CMK (cell line): ENCODE measurements around the gene ADAMTS14.
"Not testable (repeated sequence)": the region's sequence is repeated elsewhere in the genome, so short reads cannot be mapped to it uniquely, and the experiment has no call there.

Experiments used
- DNase-seq: peaks from one replicate; pipeline ENCODE4 v3.0.0-alpha.2; 2010; ENCODE audit warnings: low read depth

ADAMTS14 gene

DNA sequence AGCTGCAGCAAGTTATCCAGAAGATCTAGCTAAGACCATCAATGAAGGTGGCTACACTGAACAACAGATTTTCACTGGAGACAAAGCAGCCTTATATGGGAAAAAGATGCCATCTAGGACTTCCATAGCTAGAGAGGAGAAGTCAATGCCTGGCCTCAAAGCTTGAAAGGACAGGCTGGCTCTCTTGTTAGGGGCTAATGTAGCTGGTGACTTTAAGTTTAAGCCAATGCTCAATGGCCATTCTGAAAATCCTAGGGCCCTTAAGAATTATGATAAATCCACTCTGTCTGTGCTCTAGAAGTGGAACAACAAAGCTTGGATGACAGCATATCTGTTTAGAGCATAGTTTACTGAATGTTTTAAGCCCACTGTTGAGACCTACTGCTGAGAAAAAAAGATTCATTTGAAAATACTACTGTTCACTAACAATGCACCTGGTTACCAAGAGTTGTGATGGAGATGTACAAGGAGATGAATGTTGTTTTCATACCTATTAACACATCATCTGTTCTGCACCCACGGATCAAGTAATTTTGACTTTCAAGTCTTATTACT is 13.6 kb upstream of the ADAMTS14 start:
- DNase-seq = no peak

DNA sequence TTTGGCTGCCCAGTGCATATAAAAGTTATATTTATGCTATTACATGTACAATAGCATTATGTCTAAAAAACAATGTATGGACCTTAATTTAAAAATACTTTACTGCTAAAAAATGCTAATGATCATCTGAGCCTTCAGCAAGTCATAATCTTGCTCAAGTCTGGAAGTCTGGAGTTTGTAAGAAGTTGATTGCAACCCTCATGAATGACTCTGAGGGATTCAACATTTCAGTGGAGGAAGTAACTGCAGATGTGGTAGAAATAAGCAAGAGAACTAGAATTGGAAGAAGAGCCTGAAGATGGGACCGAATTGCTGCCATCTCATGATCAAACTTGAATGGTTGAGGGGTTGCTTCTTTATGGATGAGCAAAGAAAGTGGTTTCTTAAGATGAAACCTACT is 13.0 kb upstream of the ADAMTS14 start:
- no peak for DNase-seq

DNA sequence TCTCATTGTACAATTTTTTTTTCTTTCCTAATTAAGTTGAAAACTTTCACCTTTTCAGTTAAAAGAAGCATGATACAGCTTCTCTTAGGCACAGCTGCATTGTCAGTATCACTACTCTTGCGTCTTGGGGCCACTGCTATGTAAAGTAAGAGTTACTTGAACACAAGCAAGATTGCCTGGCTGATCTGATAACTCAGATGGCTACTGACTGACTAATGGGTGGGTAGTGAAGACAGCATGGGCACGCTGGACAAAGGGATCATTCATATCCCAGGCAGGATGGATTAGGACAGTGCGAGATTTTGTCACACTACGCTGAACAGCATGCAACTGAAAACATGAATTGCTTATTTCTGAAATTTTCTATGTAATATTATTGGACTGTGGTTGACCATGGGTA is 11.6 kb upstream of the ADAMTS14 start:
- no peak for DNase-seq

DNA sequence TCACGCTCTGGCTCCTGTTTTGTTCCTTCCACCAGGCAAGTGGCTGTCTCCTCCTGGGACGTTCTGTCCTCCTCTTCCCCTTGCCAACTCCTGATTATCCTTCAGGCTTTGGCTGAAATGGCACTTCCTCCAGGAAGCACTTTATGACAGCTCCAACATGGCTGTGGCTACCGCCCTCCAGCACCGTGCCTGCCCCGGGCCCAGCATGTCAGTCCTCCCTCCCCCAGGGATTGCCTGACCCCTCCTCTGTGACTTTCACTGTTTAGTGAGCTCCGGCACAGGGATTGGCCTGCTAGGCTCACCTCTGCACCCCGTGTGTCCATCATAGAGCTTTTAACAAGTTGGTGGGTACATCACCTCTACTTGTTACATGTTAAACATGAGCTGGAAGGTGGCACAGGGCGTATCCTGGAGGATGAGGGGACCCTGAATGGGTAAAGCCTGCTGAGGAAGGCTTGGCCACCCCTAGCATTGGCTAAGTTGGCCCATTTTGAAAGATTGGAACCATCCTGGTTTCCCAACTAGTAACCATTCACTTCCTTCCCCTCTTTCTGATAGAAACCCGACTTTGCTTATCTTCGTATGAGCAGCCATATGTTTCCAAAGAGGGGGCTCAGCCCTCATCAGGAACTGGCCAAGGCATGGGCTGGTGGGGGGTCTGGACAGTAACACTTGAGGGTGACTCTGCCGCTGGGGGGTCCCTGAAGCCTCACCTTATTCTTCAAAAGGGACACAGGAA is 10.5 kb upstream of the ADAMTS14 start:
- DNase-seq = no peak

DNA sequence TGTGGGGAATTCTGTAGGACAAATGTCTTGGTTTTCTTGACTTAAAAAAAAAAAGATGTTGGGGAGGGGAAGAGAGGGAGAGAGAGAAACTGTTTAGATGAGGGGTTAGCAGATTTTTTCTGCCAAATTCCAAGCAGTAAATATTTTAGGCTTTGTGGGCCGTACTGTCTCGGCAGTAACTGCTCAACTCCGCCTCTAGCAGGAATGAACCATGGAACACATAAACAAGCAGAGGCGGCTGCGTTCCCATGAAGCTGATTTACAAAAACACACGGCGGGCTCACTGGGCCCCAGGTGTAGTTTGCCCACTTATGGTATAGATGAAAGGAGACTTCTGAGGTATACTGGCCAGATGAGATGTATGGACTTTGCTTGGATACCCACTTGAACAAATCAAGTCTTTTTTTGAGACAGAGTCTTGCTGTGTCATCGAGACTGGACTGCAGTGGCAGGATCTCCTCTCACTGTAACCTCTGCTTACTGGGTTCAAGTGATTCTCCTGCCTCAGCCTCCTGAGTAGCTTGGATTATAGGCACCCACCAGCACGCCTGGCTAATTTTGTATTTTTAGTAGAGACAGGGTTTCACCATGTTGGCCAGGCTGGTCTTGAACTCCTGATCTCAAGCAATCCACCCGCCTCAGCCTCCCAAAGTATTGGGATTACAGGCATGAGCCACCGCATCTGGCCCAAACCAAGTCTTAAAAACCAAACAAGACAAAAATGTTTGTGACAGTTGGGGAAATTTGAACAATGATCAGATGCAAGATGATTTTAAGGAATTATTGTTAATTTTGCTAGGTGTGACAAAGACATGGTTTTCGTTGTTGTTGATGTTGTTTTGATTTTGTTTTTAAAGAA is 9.7 kb upstream of the ADAMTS14 start:
- no peak for DNase-seq

DNA sequence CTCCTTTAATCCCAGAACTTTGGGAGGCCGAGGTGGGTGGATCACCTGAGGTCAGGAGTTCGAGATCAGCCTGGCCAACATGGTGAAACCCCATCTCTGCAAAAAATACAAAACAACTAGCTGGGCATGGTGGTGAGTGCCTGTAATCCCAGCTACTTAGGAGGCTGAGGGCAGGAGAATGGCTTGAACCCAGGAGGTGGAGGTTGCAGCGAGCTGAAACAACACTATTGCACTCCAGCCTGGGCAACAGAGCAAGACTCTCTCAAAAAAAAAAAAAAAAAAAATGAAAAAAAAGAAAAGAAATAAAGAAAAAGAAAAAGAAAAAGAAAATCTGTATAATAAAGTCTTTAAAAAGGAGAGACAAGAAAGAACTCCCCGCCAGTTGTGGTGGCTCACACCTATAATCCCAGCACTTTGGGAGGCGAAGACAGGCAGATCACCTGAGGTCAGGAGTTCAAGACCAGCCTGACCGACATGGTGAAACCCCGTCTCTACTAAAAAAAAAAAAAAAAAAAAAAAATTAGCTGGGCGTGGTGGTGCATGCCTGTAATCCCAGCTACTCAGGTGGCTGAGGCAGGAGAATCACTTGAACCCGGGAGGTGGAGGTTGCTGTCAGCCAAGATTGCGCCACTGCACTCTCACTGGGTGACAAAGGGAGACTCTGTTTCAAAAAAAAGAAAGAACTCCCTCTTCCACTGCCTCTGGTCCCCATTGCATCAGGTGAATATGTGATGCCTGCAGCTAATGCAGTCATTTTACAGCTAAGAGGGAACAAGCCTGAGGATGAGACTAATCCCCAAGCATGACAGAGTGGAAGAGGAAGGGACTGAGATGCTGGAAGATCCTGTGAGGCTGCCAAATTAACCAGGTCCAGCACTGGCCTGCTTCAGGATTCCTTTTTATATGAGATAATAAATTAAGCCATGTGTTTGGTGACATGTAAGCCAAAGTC is 8.6 kb upstream of the ADAMTS14 start:
- DNase-seq = not testable (repeated sequence)

DNA sequence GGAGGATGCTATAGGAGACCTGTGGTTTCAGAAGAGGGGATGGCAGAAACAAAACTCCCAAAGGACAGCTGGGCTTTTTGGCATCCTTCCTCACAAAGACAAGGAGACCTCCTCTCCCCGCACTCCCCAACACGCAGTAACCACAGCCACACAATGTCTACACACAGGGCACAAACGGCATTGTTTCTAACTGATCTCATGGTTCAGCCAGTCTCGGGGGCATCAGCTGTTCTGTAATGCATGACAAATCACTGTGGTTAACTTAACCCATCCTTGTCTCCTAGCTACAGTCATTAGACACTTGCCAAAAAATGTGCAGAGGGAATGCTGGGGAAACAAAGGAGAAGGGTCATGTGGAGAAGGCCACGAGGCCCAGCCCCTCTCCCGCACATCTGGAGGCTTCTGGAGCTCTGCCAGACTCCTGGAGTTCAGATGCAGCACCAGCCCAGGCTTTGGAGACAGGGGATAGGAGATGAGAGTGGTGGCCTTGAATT is 7.6 kb upstream of the ADAMTS14 start:
- DNase-seq = no peak

DNA sequence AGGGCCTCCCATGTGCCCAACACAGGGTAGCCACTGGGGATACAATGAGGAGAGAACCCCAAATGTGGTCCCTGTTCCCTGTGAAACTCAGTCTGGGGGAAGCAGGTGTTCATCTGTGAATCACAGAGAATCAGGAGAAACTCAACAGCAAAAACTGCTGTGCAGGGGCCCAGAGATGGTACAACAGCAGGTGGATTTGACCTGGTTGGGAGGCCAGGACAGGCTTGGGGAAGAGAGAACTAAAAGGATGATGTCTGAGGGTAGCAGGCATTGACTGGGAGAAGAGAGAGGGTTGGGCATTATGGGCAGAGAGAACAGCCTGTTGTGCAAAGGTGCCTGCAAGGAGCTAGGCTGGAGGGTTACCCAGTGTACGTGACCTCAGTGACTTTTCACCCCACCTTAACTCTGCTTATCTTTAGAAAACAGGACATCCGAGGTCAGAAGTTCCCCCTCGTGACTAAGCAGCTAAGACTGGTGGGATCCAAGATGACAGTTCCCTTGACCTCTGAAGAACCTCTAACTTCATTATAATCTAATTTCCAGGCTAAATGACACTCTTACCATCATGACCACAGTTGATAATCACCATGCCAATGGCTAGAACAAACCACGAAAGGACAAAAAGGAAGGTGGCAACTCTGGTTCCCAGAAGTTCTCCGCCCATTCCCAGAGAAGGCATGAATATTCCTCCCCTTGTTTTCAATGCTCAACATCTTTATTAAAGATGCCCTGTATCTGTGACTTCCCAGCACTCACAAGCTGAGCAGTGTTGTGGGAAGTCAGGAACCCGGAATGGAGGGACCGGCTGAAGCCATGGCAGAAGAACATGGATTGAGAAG is 5.1 kb upstream of the ADAMTS14 start:
- DNase-seq = peak; percentile 99

DNA sequence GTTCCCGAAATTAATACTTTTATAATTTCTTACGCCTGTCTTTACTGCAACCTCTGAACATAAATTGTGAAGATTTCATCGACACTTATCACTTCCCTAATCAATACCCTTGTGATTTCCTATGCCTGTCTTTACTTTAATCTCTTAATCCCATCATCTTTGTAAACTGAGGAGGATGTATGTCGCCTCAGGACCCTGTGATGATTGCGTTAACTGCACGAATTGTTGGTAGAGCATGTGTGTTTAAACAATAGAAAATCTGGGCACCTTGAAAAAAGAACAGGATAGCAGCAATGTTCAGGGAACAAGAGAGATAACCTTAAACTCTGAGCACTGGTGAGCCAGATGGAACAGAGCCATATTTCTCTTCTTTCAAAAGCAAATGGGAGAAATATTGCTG is 4.5 kb upstream of the ADAMTS14 start:
- not testable (repeated sequence) for DNase-seq

DNA sequence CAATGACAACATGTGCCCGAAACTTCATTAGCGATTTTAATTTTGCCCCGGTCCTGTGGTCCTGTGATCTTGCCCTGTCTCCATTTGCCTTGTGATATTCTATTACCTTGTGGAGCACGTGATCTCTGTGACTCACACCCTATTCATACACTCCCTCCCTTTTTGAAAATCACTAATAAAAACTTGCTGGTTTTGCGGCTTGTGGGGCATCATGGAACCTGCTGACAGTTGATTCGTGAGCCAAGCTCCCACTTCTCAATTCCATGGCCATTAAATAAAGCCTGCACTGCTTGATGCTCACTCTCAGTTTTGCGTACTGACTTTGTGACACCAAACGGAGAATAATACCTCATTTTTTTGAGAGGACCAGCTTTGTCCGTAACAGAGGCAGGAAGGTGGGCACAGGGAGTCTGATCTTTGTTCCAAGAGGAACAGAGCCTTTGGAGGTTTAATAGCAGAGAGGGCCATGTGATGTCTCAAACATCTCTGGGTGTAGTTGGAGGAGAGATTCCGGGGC is 3.8 kb upstream of the ADAMTS14 start:
- no peak for DNase-seq

DNA sequence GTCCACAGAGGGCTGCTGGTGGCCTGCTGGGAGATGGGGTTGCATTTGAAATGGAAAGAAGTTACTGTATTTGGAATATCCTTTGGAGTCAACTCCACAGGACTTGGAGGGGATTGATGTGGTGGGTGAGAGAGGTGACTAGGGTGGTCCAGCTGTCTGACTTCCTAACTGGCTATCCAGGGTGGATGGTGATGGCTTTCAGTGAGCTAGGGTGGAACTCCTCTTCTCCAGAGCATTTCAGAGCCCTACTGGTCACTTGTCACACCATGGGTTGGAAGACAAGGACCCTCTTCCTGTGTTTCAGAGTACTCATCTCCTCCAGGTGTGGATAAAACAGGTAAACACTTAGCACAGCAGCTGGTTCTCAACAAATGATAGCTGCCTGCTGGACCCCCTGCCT is 3.3 kb upstream of the ADAMTS14 start:
- no peak for DNase-seq

DNA sequence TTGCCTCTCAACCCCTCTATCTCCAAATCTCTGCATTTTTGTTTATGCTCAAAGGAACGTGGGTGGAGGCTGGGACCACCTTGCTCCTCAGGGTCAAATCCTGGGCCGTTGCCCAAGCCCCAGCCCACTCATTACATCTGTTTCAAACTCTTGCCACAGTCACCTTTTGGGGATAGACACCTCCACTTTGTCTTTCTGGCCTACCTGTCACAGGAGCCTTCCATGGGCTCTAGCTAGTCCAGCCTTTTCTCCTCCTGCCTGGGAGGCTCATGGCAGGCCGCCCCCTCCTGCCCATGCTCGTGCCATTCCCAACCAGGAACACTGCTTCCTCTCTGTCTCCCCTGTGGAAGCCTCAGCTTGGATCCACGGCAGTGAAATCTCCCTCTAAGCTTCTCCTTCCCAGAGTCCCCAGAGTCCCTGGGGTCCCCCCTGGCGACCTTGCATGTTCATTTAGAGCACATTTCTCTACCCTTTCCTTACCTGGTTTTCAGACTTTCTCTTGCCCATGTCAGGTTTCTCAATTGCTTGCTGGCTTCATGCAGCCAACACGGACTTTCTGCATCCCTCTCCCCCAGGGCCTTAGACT is 2.5 kb upstream of the ADAMTS14 start:
- no peak for DNase-seq

DNA sequence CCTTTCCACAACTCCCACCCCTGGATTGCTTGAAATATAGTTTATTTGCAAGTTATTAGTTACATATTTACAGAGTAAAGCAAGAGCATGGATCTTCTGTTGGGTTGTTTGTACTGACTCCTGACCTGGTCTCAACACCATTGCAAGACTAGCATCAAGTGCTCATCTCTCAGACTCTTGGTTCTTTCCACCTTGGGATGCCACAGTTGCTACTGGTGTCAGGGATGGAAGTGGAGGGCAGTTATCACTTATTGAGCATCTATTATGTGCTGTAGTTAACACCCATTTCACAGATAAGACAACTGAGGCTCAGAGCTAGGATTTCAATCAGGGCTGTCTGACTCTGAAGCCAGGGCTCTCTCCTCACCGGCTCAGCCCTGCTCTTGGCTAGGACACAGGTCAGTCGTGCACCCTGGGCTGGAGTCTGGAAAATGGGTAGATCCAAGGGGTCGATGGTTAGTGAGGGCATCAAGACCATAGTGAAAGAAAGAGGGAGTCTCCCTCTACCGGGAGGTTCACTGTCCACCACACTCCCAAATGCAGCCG is 614 bp upstream of the ADAMTS14 start:
- no peak for DNase-seq

DNA sequence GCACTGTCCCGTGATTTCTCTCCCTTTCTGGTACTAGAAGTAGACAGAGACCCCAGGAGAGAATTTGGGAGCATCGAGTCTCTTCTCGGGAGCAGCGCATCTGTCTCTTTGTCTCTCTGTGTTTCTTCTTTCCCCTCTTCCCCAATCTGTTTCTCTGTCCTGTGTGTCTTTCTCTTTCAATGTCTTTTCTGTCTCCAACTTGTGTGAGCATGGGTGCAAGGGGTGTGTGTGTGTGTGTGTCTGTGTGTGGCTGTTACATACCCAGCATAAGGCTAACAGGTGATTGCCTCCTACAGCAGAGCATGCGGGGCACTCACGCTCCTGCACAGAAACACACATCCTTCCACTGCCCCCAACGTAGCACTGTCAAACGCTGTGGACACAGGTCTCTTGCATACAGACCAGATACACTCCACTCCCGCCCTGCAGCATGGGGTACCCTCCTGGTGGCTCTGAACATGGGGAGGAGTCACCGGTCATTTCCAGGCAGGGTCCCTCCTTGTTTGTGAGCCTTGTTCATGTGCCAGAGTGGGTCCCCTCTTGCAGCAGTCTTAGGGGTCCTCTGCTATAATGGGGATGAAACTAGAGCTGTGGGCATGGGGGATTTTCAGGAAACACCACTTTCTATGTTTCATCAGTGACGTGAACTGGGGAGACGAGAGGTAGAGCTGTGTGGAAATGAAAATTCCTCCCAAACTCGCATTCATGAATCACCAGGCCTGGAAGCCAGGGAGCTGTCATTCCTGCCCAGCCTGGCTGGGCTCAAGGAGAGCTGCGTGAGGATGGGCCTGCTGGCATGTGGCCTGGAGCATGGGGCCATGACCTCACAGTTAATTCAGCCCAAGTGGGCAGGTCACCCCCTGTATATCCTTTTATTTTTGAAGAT is 980 bp downstream of the ADAMTS14 start:
- no peak for DNase-seq

DNA sequence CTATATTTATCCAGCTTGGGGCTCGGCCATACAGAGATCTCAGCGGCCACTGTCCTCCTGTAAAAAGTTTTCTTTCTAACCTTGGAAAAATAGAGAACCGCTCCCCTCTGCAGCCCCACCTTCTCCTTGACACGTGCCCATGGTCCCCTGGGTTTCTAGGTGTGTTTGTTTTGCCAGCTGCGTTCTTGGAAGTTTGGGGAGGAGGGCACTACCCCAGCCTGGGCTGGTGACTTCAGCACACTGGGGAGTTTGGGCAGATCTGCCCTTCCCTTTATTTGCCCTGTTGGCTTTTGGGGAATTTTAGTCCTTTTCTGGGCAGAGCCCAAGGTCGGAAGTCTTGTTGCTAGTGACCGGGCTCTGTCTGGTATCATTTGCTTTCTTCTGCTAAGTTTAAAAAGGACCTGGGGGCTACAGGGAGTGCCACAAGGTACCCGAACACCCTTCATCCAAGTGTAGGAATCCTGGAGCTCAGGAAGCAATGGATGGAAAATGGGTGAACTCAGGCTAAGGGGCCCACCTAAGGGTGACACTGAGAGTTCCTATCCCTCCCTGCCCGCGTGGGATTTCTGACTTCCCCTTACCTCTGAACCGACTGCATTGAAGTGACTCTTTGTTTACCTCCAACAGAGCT is 1.7 kb downstream of the ADAMTS14 start:
- DNase-seq = no peak

DNA sequence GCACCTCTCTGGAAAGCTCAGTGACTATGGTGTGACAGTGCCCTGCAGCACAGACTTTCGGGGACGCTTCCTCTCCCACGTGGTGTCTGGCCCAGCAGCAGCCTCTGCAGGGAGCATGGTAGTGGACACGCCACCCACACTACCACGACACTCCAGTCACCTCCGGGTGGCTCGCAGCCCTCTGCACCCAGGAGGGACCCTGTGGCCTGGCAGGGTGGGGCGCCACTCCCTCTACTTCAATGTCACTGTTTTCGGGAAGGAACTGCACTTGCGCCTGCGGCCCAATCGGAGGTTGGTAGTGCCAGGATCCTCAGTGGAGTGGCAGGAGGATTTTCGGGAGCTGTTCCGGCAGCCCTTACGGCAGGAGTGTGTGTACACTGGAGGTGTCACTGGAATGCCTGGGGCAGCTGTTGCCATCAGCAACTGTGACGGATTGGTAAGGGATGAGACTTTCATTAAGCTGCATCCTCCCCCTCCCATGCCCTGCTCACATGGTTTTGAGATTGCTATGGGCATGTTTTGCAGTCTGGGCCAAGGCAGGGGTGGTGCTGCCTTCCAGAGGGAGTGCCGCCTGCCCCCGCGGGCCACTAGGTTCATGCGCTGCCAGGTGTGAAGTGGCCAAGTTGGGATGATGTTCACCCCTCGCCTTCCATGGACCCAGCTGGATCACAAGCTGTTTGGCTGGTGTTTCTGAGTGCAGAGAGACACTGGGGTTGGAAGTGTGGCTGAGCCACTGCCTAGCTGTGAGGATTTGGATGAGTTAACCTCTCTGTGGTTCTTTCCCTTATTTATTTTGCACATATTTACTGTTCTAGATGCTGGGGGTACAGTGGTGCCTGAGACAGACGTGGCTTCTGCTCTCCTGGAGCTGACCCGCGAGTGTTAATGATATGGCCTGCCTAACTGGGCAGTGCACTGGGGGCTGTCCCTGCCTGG is 2.5 kb downstream of the ADAMTS14 start:
- no peak for DNase-seq

DNA sequence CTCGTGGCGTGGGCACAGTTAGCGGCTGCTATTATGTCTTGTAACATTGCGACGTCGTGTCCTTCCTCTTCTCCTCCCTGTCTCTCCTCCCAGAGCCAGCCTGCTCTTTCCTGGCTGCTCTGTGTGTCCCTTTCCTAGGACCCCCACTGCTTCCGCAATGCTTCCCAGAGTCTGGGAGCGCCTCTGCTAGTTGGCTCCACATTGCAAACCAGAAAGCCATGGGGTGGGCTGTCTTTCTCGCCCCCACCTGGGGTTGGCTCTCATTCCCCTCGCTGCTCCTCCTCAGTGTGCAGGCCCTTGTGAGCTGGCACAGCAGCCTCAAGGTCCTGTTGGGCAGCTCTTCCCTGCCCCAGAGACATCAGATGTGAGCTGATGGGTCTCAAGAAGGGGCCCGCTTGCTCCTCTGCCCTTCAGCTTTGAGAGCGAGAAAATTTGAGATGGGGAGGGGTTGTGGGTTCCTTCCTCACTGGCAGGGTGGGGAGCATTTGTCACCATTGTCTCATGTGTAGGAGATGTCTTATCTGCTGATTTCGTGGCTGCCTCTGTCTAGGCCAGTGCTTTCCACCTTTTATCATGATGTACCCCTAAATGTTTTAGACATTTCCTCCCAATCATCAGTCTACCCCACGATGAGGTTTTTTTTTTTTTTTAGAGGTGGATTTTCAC is 3.3 kb downstream of the ADAMTS14 start:
- DNase-seq = no peak
